Gastroesophageal sphincter (tissue), 3 donors: ENCODE data around the gene SPATS1.

Experiments used
- CTCF ChIP-seq, 4 experiments: fragments of 200-600 bp in 2 of 4; fragments of 450-650 bp in 2 of 4; sonication (generic) in 1 of 4; IDR thresholded peaks; one replicate each; pipeline ENCODE4 v1.5.1; 2017 to 2019; ENCODE audit warnings: antibody characterized with exemption in 4 of 4, mild to moderate bottlenecking in 2 of 4, moderate library complexity in 2 of 4
- EP300 ChIP-seq: sonication (generic); formaldehyde crosslinking; IDR thresholded peaks from one replicate; pipeline ENCODE4 v1.6.1; 2017; ENCODE audit warnings: antibody characterized with exemption, mild to moderate bottlenecking
- POLR2A ChIP-seq, 2 donors: fragments of 450-650 bp; IDR thresholded peaks; one replicate each; pipeline ENCODE4 v1.6.1; 2017; ENCODE audit warnings: antibody characterized with exemption in 2 of 2, mild to moderate bottlenecking in 2 of 2, moderate library complexity in 1 of 2

GRCh38 chr6:44387346-44388134, 45.1 kb downstream of the SPATS1 start, which contains the start of gene CDC5L:
- TF ChIP-seq CTCF (IDR thresholded peaks at IDR 0.05) (no peak), POLR2A (IDR thresholded peaks at IDR 0.05) (peak; percentile 78 to 88), EP300 (no peak)
